Tibial nerve (tissue), 4 donors: ENCODE measurements around the gene CREB3L1. TPM values are rescaled to one million over a fixed set of nuclear protein-coding genes. Genes with fewer than 3 reads are reported as not detected.

Source experiments
- DNase-seq, 2 donors: peaks; one replicate each; pipeline ENCODE4 v3.0.0-alpha.2; 2019; ENCODE audit warnings: low spot score in 2 of 2
- H3K27ac ChIP-seq, 4 donors: fragments of 200-600 bp; sonication (generic) in 3 of 4; one replicate each; pipeline ENCODE4 v1.5.1; 2017 to 2019; ENCODE audit warnings: mild to moderate bottlenecking in 1 of 4
- H3K27me3 ChIP-seq, 2 donors: fragments of 200-600 bp; sonication (generic) in 1 of 2; one replicate each; pipeline versions ENCODE4 v1.5.1 to v1.6.0; 2017 to 2019
- H3K36me3 ChIP-seq, 3 donors: fragments of 200-600 bp; sonication (generic); one replicate each; pipeline ENCODE4 v1.5.1; 2018 to 2019
- H3K4me1 ChIP-seq, 4 donors: fragments of 200-600 bp; sonication (generic) in 3 of 4; one replicate each; pipeline ENCODE4 v1.5.1; 2017 to 2019
- H3K4me3 ChIP-seq, 4 donors: fragments of 200-600 bp; sonication (generic) in 3 of 4; one replicate each; pipeline ENCODE4 v1.5.1; 2017 to 2019; ENCODE audit warnings: mild to moderate bottlenecking in 1 of 4, moderate library complexity in 1 of 4
- H3K9me3 ChIP-seq, 4 donors: fragments of 200-600 bp; sonication (generic) in 3 of 4; one replicate each; pipeline ENCODE4 v1.5.1; 2017 to 2019
- EP300 ChIP-seq, 2 donors: sonication (generic); formaldehyde crosslinking; IDR thresholded peaks; one replicate each; pipeline ENCODE4 v1.6.1; 2017; ENCODE audit warnings: antibody characterized with exemption in 2 of 2, mild to moderate bottlenecking in 1 of 2
- POLR2A ChIP-seq, 2 donors: fragments of 450-650 bp; IDR thresholded peaks; one replicate each; pipeline ENCODE4 v1.6.1; 2017; ENCODE audit warnings: antibody characterized with exemption in 2 of 2, mild to moderate bottlenecking in 2 of 2, moderate library complexity in 2 of 2
- WGBS, 2 donors: methylation state at CpG; one replicate each; pipeline ENCODE4 v1.1.5; 2018; 5-methylcytosine and 5-hydroxymethylcytosine counted together
- total RNA-seq, 4 donors: library from RNA; depleted of rRNA; stranded (reverse); fragments of >200 nt; gene quantifications; one replicate each; pipeline ENCODE4 v1.1.0, GENCODE V29; 2016
- TF ChIP-seq, protein P1 (sequence below), 5 experiments: fragments of 200-600 bp in 3 of 5; fragments of 450-650 bp in 2 of 5; sonication (generic) in 3 of 5; IDR thresholded peaks; one replicate each; pipeline ENCODE4 v1.5.1; 2016 to 2019; ENCODE audit warnings: antibody characterized with exemption in 5 of 5, mild to moderate bottlenecking in 3 of 5, moderate library complexity in 2 of 5

Gene CREB3L1
- total RNA-seq, 4 donors from 2014 or later = 2.0 to 6.9 (median 3.4) TPM

DNA sequence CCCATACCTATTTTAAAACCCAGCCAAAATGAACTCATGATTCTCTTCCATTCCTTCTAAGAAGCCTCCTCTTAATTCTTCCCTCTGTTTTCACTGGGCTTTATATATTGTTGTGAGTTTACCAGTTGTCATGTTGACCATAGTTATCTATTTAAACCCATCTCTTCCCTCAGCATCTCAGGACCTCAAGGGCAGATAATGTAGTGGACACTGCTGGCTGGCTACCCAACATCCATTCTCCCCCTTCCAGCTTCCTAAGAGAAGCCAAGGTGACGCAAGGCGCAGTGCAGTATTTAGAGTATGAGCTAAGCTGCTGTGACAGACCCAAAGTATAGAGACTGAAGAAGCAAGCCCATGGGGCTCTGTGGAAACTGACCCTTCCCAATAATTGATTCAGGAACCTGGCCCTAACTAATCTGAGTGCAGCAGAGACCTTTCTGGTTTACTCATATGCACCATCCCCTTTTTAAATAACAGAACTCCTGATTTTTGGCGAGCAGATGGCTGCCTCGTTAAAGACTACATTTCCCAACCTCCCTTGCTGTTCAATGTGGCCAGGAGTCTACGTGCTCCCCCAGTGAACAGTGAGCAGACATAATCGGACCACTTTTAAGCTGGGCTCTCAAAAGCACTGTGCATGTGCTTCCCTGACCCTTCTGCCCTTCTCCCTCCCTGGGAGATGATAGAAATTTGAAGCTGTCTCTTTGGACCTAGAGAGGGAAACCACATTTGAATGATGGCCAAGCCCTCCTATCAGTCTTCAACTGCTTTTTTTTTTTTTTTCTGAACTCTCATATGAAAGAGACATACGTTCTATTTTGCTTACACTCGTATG, 28.1 kb upstream of the CREB3L1 start:
- H3K4me3 ChIP-seq = no peak overlapping the region
- no peaks in the 10 kb centered on the region for H3K4me1 ChIP-seq
- no peaks in the 10 kb centered on the region for H3K27me3 ChIP-seq
- no peak for DNase-seq
- TF ChIP-seq, protein P1, sequence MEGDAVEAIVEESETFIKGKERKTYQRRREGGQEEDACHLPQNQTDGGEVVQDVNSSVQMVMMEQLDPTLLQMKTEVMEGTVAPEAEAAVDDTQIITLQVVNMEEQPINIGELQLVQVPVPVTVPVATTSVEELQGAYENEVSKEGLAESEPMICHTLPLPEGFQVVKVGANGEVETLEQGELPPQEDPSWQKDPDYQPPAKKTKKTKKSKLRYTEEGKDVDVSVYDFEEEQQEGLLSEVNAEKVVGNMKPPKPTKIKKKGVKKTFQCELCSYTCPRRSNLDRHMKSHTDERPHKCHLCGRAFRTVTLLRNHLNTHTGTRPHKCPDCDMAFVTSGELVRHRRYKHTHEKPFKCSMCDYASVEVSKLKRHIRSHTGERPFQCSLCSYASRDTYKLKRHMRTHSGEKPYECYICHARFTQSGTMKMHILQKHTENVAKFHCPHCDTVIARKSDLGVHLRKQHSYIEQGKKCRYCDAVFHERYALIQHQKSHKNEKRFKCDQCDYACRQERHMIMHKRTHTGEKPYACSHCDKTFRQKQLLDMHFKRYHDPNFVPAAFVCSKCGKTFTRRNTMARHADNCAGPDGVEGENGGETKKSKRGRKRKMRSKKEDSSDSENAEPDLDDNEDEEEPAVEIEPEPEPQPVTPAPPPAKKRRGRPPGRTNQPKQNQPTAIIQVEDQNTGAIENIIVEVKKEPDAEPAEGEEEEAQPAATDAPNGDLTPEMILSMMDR (IDR thresholded peaks at IDR 0.05) = no peak
- TF ChIP-seq POLR2A (IDR thresholded peaks at IDR 0.05) (no peak), EP300 (IDR thresholded peaks at IDR 0.05) (no peak)
- WGBS, 2 donors = 48 to 56% methylated on average over 8 of the region's 8 CpGs
- H3K9me3 ChIP-seq = no peaks in the 10 kb centered on the region
- no peak overlapping the region for H3K27ac ChIP-seq
- no peaks in the 10 kb centered on the region for H3K36me3 ChIP-seq

DNA sequence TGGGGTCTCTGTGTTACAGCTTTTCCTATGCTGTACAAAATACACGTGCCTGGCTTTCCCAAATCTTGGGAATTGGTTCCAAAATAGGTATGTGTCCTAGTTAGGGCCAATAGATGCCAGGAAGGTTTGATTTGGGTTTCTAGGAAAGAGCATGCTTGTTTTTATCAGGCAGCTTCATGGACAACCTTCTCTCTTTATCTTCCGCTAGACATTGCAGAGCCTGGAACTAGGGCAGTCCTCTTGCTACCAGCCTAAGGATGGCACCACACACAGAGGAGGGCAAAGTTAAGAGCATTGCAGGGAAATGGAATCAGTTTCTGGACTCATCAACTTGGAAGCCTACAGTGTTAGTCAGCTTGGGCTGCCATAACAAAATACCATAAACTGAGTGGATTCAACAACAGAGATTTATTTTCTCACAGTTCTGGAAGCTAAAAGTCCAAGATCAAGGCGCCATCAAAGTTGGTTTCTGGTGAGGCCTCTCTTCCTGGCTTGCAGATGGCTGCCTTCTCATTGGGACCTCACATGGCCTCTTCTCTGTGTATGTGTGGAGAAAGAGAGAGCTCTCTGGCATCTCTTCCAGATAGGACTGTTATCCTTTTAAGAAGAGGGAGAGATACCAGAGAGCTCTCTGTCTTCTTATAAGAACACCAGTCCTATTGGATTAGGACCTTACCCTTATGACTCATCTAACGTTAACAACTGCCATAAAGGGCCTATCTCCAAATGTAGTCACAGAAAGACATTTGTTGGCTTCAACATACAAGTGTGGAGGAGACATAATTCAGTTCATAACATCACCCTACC, 27.3 kb upstream of the CREB3L1 start:
- Histone ChIP-seq H3K9me3 (no peaks in the 10 kb centered on the region), H3K27ac (no peak overlapping the region), H3K27me3 (no peaks in the 10 kb centered on the region), H3K4me1 (no peaks in the 10 kb centered on the region), H3K36me3 (no peaks in the 10 kb centered on the region), H3K4me3 (no peak overlapping the region)
- DNase-seq = no peak
- 83 to 88% methylated on average over 4 of the region's 4 CpGs for WGBS, 2 donors
- TF ChIP-seq, protein P1 (IDR thresholded peaks at IDR 0.05) = no peak
- no peak for TF ChIP-seq POLR2A (IDR thresholded peaks at IDR 0.05)
- no peak for TF ChIP-seq EP300 (IDR thresholded peaks at IDR 0.05)

DNA sequence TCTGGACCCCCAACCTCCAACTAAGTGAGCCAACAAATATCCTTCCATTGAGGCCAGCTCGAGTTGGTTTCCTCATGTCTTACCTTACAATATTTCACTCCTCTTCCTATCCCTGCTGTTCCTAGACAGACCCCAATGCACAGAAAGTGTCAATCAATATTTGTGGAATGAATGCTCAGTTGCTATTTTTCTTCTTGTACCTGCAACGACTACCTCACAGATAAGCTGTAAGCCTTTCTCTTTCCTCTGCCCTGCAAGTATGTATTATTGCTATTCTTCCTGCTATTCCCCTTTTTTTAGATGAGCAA, 26.8 kb upstream of the CREB3L1 start:
- TF ChIP-seq EP300 (IDR thresholded peaks at IDR 0.05) = no peak
- TF ChIP-seq, protein P1 (IDR thresholded peaks at IDR 0.05) = no peak
- TF ChIP-seq POLR2A (IDR thresholded peaks at IDR 0.05) = no peak
- Histone ChIP-seq H3K27ac (no peak overlapping the region), H3K36me3 (no peaks in the 10 kb centered on the region), H3K27me3 (no peaks in the 10 kb centered on the region), H3K4me1 (no peaks in the 10 kb centered on the region), H3K4me3 (no peak overlapping the region), H3K9me3 (no peaks in the 10 kb centered on the region)
- 91 to 96% methylated on average over 2 of the region's 2 CpGs for WGBS, 2 donors
- DNase-seq = no peak

DNA sequence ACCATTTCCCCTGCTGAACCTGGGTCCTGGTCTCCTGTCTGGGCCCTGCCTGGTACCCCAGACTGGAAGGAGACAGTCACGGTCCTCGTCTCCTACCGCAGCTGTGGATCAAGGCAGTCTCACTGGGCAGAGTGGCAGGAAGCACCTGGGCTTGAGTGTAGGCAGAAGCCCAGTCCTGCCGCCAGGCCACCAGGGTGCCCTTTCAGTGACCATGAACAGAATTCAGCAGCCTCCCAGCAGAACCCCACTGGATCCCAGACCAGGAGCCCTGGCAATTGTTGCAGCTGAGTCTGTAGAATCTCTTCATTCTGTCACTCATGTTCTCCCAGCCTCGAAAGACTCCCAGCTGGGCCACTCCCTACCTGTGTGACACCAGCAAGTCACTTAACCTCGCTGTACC, 25.5 kb upstream of the CREB3L1 start:
- no peak for DNase-seq
- Histone ChIP-seq H3K27ac (no peak overlapping the region), H3K4me3 (no peak overlapping the region), H3K9me3 (no peaks in the 10 kb centered on the region), H3K36me3 (no peaks in the 10 kb centered on the region), H3K27me3 (no peaks in the 10 kb centered on the region), H3K4me1 (no peaks in the 10 kb centered on the region)
- TF ChIP-seq, protein P1 (IDR thresholded peaks at IDR 0.05) = no peak
- TF ChIP-seq EP300 (IDR thresholded peaks at IDR 0.05) (no peak), POLR2A (IDR thresholded peaks at IDR 0.05) (no peak)
- 76 to 93% methylated on average over 6 of the region's 6 CpGs for WGBS, 2 donors

DNA sequence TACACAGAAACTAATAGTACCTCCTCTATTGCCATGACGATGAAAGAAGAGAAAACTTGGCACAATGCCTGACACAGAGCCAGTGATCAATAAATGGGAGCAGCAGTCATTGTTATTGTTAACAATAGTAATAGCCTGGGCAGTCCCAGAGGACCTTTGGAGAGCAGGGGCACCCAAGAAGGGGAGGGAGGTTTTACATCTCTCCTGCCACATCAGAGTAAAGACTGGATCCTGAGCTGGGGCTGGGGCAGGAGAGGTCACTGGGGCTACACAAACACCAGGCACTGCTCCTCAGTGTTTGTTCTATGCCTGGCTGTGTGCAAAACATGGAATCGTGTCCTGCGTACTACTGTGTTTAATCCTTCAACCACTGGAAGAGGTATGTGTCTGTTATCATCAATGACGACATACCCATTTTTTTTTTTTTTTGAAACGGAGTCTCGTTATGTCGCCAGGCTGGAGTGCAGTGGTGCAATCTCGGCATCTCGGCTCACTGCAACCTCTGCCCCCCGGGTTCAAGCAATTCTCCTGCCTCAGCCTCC, 25.0 kb upstream of the CREB3L1 start:
- no peaks in the 10 kb centered on the region for H3K9me3 ChIP-seq
- DNase-seq = no peak
- TF ChIP-seq EP300 (IDR thresholded peaks at IDR 0.05) = no peak
- TF ChIP-seq, protein P1 (IDR thresholded peaks at IDR 0.05) = no peak
- TF ChIP-seq POLR2A (IDR thresholded peaks at IDR 0.05) = no peak
- no peaks in the 10 kb centered on the region for H3K36me3 ChIP-seq
- no peak overlapping the region for H3K27ac ChIP-seq
- 71 to 76% methylated on average over 10 of the region's 10 CpGs for WGBS, 2 donors
- no peak overlapping the region for H3K4me3 ChIP-seq
- no peaks in the 10 kb centered on the region for H3K27me3 ChIP-seq
- H3K4me1 ChIP-seq = no peaks in the 10 kb centered on the region
